Measurements from ENCODE around the gene TMBIM6. TPM values are rescaled to one million over a fixed set of nuclear protein-coding genes. Genes with fewer than 3 reads are reported as not detected.
"Not testable (repeated sequence)": the region's sequence is repeated elsewhere in the genome, so short reads cannot be mapped to it uniquely, and the experiment has no call there.

The TMBIM6 gene
- total RNA-seq, 4 donors from 2014 or later, result 238 to 407 (median 319) TPM

DNA sequence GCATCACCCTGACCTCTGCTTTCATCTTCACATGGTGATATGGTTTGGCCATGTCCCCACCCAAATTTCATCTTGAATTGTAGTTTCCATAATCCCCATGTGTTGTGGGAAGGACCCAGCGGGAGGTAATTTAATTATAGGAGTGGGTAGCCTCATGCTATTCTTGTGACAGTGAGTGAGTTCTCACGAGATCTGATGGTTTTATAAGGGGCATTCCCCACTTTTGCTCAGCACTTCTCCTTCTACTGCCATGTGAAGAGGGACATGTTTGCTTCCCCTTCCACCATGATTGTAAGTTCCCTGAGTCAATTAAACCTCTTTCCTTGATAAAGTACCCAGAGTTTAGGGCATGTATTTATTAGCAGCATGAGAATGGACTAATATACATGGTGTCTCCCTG is 38.2 kb downstream of the TMBIM6 start:
- no peak for DNase-seq (ENCODE audit: low spot score in 2 of 2)
- TF ChIP-seq, protein P1, sequence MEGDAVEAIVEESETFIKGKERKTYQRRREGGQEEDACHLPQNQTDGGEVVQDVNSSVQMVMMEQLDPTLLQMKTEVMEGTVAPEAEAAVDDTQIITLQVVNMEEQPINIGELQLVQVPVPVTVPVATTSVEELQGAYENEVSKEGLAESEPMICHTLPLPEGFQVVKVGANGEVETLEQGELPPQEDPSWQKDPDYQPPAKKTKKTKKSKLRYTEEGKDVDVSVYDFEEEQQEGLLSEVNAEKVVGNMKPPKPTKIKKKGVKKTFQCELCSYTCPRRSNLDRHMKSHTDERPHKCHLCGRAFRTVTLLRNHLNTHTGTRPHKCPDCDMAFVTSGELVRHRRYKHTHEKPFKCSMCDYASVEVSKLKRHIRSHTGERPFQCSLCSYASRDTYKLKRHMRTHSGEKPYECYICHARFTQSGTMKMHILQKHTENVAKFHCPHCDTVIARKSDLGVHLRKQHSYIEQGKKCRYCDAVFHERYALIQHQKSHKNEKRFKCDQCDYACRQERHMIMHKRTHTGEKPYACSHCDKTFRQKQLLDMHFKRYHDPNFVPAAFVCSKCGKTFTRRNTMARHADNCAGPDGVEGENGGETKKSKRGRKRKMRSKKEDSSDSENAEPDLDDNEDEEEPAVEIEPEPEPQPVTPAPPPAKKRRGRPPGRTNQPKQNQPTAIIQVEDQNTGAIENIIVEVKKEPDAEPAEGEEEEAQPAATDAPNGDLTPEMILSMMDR (IDR thresholded peaks at IDR 0.05), result no peak
- no peak for TF ChIP-seq POLR2A (IDR thresholded peaks at IDR 0.05)
- 74 to 77% methylated on average over 2 of the region's 2 CpGs for WGBS, 2 donors
- intact Hi-C loops (cut with DNase I; ENCODE audit: low total_unique reads), result loop anchor here (10.0 kb wide), 1 partner anchor 275 kb away; the partner anchor contains the start of gene ASIC1
- H3K4me3 ChIP-seq (ENCODE audit: low read depth, poor library complexity, severe bottlenecking), result no peak overlapping the region

DNA sequence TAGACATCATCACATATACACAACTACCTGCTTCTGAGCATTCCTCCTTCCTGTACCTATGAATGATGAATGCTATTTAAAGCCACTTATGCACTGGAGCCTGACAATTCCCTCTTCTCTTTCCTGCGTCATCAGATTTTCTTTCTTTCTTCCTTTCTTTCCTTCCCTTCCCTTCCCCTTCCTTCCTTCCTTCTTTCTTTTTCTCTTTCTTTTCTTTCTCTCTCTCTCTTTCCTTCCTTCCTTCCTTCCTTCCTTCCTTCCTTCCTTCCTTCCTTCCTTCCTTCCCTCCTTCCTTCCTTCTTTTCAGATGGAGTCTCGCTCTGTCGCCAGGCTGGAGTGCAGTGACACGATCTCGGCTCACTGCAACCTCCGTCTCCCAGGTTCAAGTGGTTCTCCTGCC is 39.6 kb downstream of the TMBIM6 start:
- DNase-seq (ENCODE audit: low spot score in 2 of 2); H3K4me3 ChIP-seq (ENCODE audit: low read depth, poor library complexity, severe bottlenecking); intact Hi-C loops (cut with DNase I; ENCODE audit: low total_unique reads): not testable (repeated sequence)
- 93% methylated on average over 6 of the region's 6 CpGs for WGBS, 2 donors

DNA sequence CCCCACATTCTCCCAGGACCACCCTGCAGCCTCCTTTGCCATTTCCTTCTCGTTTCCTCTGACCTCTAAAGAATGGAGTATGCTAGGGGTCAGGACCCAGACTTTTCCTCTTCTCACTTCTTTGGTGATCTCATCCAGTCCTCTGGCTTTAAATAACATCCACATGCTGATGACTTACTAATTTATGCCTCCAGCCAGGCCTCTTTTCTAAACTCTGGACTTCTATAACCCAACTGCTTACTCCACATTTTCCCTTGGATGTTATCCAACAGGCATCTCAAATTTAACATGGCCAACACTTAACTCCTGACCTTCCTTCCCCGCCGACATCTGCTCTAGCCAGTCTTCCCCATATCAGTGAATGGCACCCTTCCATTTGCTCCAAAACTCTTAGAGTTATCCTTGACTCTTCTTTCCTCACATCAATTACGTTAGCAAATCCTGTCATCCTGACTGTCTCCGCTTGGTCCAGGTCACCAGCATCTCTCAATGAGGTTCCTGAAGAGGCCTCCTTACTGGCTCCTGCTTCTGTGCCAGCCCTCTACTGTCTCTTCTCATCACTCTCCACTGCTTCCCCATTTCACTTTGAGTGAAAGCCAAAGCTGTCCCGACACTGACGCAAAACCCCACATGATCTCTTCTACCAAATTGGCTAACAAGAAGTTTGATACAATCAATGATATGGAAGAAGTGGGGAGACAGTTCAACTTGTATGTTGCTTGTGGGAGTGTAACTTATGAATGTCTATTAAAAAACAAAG is 42.7 kb downstream of the TMBIM6 start:
- TF ChIP-seq POLR2A (IDR thresholded peaks at IDR 0.05), result no peak
- TF ChIP-seq, protein P1 (IDR thresholded peaks at IDR 0.05), result no peak
- H3K4me3 ChIP-seq (ENCODE audit: low read depth, poor library complexity, severe bottlenecking), result no peak overlapping the region
- intact Hi-C loops (cut with DNase I; ENCODE audit: low total_unique reads), result no loop called here
- WGBS, 2 donors, result 44 to 48% methylated on average over 7 of the region's 7 CpGs
- no peak for DNase-seq (ENCODE audit: low spot score in 2 of 2)

DNA sequence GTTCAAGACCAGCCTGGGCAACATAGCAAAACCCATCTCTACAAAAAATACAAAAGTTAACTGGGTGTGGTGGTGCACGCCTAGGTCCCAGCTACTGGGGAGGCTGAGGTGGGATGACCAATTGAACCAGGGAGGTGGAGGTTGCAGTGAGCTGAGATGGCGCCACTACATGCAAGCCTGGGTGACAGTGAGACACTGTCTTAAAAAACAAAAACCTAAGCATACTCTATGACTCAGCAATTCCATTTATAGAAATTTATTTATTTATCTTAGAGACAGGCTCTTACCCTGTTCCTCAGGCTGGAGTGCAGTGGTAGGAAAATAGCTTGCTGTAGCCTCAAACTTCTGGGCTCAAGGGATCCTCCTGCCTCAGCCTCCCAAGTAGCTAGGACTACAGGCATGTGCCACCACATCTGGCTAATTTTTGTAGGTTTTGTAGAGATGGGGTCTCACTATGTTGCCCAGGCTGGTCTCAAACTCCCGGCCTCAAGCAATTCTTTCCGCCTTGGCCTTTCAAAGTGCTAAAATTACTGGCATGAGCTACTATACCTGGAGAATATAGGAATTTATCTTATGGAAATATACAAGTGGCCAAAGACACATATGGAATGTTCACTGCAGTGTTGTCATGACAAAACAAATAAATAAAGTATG is 43.5 kb downstream of the TMBIM6 start:
- WGBS, 2 donors, result 87 to 95% methylated on average over 4 of the region's 4 CpGs
- intact Hi-C loops (cut with DNase I; ENCODE audit: low total_unique reads), result no loop called here

DNA sequence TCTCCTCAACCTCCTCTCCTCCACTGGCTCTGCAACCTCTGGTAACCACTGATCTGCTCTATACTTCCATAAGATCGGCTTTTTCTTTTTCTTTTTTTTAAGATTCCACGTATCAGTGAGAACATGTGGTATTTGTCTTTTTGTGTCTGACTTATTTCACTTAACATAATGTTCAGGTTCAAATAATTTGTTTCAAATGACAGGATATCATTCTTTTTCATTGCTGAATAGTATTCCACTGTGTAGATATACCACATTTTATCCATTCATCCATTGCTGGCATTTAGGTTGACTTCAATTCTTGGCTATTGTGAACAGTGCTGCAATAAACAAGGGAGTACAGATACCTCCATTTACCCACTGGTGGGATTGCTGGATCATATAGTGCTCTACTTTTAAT is 46.3 kb downstream of the TMBIM6 start:
- intact Hi-C loops (cut with DNase I; ENCODE audit: low total_unique reads), result no loop called here
- 97 to 99% methylated on average over 2 of the region's 2 CpGs for WGBS, 2 donors

More for the DNA sequence above, 43.5 kb downstream of the TMBIM6 start:
- DNase-seq (ENCODE audit: low spot score in 2 of 2), result no peak
- no peak overlapping the region for H3K4me3 ChIP-seq (ENCODE audit: low read depth, poor library complexity, severe bottlenecking)
- no peak for TF ChIP-seq POLR2A (IDR thresholded peaks at IDR 0.05)
- TF ChIP-seq, protein P1 (IDR thresholded peaks at IDR 0.05), result no peak

DNA sequence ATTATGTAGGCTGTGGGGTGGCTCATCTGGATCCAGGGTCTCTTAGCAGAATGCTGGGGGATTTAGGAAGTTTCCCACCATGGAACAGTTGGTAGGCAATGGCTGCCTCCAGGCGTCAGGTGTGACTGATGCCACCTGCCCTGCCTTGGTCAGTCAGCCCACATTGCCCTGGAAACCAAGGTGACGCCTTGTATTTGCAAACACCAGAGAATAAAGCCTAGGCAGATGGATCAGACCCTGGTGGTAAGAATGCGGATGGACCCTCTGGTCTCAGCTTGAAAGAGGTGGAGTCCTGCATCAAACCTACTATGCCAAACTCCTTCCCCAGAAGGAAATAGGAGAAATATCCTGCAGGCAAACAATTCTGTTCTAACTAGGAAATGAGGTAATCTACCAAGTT is 48.6 kb downstream of the TMBIM6 start:
- WGBS, 2 donors, result 87 to 97% methylated on average over 3 of the region's 3 CpGs
- no peak for DNase-seq (ENCODE audit: low spot score in 2 of 2)
- intact Hi-C loops (cut with DNase I; ENCODE audit: low total_unique reads), result no loop called here
- TF ChIP-seq POLR2A (IDR thresholded peaks at IDR 0.05), result no peak
- TF ChIP-seq, protein P1 (IDR thresholded peaks at IDR 0.05), result no peak
- no peak overlapping the region for H3K4me3 ChIP-seq (ENCODE audit: low read depth, poor library complexity, severe bottlenecking)

More for the DNA sequence above, 46.3 kb downstream of the TMBIM6 start:
- DNase-seq (ENCODE audit: low spot score in 2 of 2), result no peak
- TF ChIP-seq, protein P1 (IDR thresholded peaks at IDR 0.05), result no peak
- TF ChIP-seq POLR2A (IDR thresholded peaks at IDR 0.05), result no peak
- H3K4me3 ChIP-seq (ENCODE audit: low read depth, poor library complexity, severe bottlenecking), result no peak overlapping the region
